Bronchial smooth muscle cell (primary cell): ENCODE results near the gene NFYC. TPM values are rescaled to one million over a fixed set of nuclear protein-coding genes. Genes with fewer than 3 reads are reported as not detected.

Source experiments
- total RNA-seq: library from RNA; depleted of rRNA; stranded (reverse); fragments of >200 nt; gene quantifications from 2 replicates; pipeline ENCODE4 v1.2.1, GENCODE V29; 2014

NFYC gene
- total RNA-seq = 19.4 and 31.5 TPM in 2 replicates

GRCh38 chr1:40691538-40692428, at the start of gene NFYC:
NFYC (plus strand) TSS chr1:40691704; CDS start chr1:40738844, 47,140 bp downstream.

GRCh38 chr1:40665335-40666171, 26.0 kb upstream of the NFYC start, which contains the start of gene RIMS3:
RIMS3 (minus strand) TSS chr1:40665682; CDS start chr1:40641925, 23,757 bp downstream.

DNA sequence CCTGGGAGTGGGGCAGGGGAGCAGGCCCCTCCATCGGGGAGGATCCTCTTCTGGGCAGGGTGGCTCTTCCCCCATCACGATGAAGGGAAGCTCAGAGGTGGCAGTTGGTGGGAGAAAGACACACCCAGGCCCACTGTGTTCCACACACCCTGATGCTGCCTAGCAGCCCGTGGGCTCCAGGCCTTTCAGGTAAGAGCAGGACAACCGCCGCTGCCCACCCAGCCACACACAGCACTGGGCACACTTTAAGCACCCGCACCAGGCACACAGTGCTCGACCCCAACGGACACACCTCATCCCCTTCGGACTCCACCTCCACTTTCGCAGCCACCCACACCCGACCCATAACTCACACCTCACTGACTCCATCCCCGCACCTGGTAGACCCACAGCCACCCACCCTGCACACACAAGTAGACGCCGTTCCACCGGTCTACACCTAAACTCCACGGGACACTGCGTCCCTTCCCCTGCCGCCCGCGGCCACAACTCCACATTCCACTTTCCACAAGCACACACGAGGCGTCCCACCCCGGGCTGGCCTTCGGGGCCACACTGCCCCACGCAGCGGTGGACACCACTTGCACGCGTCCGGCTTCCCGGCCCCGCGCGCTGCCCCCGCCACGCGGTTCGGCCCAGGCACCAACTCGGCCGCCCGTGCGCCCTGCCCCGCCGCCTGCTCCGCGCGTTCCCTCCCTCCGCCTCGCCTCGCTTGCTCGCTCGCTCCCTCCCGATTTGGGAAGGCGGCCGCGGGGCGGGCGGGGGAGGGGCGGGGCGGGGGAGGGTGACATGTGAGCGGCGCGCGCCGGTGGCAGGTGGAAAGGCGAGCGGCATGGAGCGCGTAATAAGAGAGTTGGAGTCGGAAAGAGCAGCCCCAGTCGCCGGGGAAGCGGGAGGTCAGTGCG, 91.7 kb downstream of the NFYC start, which contains the start of gene KCNQ4:
TSS of gene KCNQ4 (plus strand) at position 787 of the 905 bp plus-strand sequence. CDS start 307 bp downstream, outside the sequence.

Other genes starting within 250 kb of the NFYC start
- gene ZFP69B, start 241.2 kb upstream of the NFYC start, total RNA-seq = 1.6 and 2.0 TPM in 2 replicates
- 2.1 and 2.5 TPM in 2 replicates for gene ZFP69, start 214.4 kb upstream of the NFYC start, total RNA-seq
- 8.0 and 8.7 TPM in 2 replicates for gene EXO5, start 182.9 kb upstream of the NFYC start, total RNA-seq
- 4.1 and 4.7 TPM in 2 replicates for gene ZNF684, start 160.1 kb upstream of the NFYC start, total RNA-seq
- 0.16 and 0.17 TPM in 2 replicates for gene RIMS3, start 26.0 kb upstream of the NFYC start, total RNA-seq
- gene KCNQ4, start 92.1 kb downstream of the NFYC start, total RNA-seq = not detected in 2 replicates
- 0.09 and 0.47 TPM in 2 replicates for gene CITED4, start 170.7 kb downstream of the NFYC start, total RNA-seq